Right cardiac atrium (tissue), 5 donors: ENCODE results near the gene CUTA. TPM values are rescaled to one million over a fixed set of nuclear protein-coding genes. Genes with fewer than 3 reads are reported as not detected.
A peak's percentile ranks its signal among the peaks of the same experiment; 100 is the strongest.

Source experiments
- ATAC-seq, 2 donors: fragments of 200-7000 bp; cut with Tn5 transposase; one replicate each; pipeline versions ENCODE4 v1.8.0 to v1.9.1; 2020; ENCODE audit warnings: moderate library complexity in 2 of 2, mild to moderate bottlenecking in 1 of 2
- DNase-seq, 3 donors: peaks; one replicate each; pipeline ENCODE4 v3.0.0-alpha.2; 2020
- H3K27ac ChIP-seq: one replicate; pipeline ENCODE4 v1.5.1; 2013; ENCODE audit warnings: mild to moderate bottlenecking, low read length, control low read depth, moderate library complexity
- H3K27me3 ChIP-seq: one replicate; pipeline ENCODE4 v1.6.1; 2013; ENCODE audit not compliant: control insufficient read depth, insufficient read depth
- H3K4me1 ChIP-seq: one replicate; pipeline ENCODE4 v1.6.1; 2013; ENCODE audit warnings: low read length; ENCODE audit not compliant: control insufficient read depth, insufficient read depth
- H3K4me3 ChIP-seq: one replicate; pipeline ENCODE4 v1.5.1; 2013; ENCODE audit warnings: low read length, control low read depth
- H3K9me3 ChIP-seq: one replicate; pipeline ENCODE4 v1.6.1; 2013; ENCODE audit warnings: low read length; ENCODE audit not compliant: control insufficient read depth
- WGBS: extraction: QIAGEN DNeasy Blood & Tissue Kit; methylation state at CpG from one replicate; pipeline ENCODE4 v1.1.7; 2013; 5-methylcytosine and 5-hydroxymethylcytosine counted together
- intact Hi-C, 4 donors: fragments of 100-400 bp; cut with DNase I; formaldehyde crosslinking; loops; one replicate each; pipeline versions ENCODE4 v1.11.0 to v1.14.0; 2022 to 2023
- polyA plus RNA-seq: library from polyadenylated mRNA; stranded (reverse); fragments of 200-250 nt; gene quantifications from one replicate; pipeline ENCODE4 v1.2.3, GENCODE V29; 2013
- total RNA-seq, 4 donors: library from RNA; stranded (reverse); fragmentation: NEBNext Ultra II Directional; extraction: Animal tissue kit (Norgen Biotek cat#: 25700); gene quantifications; one replicate each; pipeline ENCODE4 v1.2.1, GENCODE V29; 2021
- donor health status: healthy with polysubstance abuse.
- donor health status: DM: no; HTN: yes; CAD: no.
- donor health status: DM: no; HTN: no; CAD: no.
- donor health status: DM: no; HTN: yes; CAD: no; lungs with severe emphysema.
- donor health status: DM: yes; HTN: yes; CAD: no.

Gene CUTA
- total and polyA plus RNA-seq, 5 donors, result 128 to 177 (median 134) TPM

DNA sequence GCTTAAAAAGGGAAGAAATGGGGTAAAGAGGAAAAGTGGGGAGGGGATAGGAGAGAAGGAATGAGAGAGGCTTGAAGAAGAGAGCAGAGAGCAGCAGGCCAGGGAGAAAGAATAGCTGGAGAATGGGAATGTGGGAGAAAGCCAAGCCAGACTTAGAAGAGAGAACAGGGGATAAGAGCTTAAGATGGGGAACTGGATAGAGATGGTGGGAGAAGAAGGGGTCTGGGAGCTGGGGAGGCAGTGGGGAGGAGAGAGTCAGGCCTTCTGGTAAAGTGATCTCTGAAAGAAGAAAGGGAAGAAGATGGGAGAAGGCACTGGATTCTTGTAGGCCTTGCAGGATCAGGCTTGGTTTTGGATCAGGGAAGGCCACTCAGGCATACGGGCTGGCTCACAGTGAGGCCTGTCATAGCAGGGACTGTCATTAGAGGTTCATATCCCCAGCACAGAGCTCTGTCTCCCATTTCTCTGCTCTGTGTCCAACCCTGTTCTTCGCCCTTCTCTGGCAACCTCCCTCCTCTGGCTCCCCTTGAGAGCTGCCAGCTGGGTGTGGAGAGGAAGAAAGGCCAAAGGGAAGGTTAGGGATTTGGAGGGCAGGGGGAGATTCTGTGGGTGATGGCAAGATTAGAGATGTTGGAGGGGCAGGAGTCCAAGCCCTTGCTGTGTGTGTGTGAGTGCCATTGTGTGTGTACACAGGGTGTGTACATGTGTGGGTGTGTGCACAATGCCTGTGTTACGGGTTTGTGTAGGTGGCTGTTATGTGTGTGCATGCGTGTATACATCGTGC, 11.3 kb upstream of the CUTA start:
- WGBS, result 60% methylated on average over 5 of the region's 5 CpGs
- intact Hi-C loops, result loop anchor here in 1 of 4 donors (10.0 kb wide), 1 partner anchor 146 kb away; no protein-coding TSS in a partner anchor
- ATAC-seq (no peak), DNase-seq (peak in 1 of 3 donors; percentile 34)
- Histone ChIP-seq H3K27ac (peak overlapping the region; percentile 43), H3K27me3 (no peaks in the 10 kb centered on the region), H3K9me3 (no peaks in the 10 kb centered on the region), H3K4me1 (peaks cover 17% of the 10 kb centered on the region), H3K4me3 (no peak overlapping the region)

DNA sequence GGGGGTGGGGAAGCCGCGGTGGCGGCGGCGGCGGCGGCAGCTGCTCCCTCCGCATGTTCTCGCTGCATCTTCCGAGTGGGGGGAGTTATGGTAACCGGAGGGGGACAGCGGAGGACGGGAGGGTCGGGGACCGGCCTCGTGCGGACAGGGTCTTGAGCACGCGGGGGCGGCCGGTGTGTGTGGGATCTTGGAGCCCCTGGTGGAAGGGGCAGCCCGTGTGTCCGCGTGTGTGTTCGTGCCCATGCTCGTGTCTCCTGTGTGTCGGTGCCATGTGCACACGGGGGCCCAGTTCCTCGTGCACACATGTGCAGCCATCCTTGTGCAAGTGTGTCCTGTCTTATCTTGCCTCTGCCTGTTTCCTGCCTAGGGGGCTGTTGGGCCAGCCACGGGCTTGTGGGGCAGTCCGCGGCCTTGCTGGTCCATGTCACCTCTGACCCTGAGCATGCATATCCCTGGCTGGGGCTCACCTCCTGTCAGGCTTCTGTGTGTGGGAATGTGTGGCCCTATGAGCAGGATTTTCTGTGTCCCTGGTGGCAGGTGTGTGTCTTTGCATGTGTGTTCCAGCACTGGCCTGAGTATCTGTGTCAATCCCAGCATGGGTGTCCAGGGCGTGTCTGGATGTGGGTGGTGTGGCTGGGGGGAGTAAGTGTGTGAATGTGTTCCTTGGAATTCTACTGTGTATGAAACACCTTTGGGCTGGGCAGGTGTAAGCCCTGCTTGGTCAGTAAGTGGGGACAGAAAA, 10.5 kb upstream of the CUTA start:
- no peaks in the 10 kb centered on the region for H3K9me3 ChIP-seq
- intact Hi-C loops, result loop anchor here in 1 of 4 donors (10.0 kb wide), 1 partner anchor 146 kb away; no protein-coding TSS in a partner anchor
- ATAC-seq (no peak), DNase-seq (peak in 1 of 3 donors; percentile 68)
- WGBS, result 5% methylated on average over 33 of the region's 33 CpGs
- H3K27ac ChIP-seq, result peak overlapping the region; percentile 1
- H3K4me1 ChIP-seq, result peaks cover 17% of the 10 kb centered on the region
- peak overlapping the region; percentile 72 for H3K4me3 ChIP-seq
- H3K27me3 ChIP-seq, result no peaks in the 10 kb centered on the region

GRCh38 chr6:33427585-33428223, 9.8 kb upstream of the CUTA start:
- Histone ChIP-seq H3K9me3 (no peaks in the 10 kb centered on the region), H3K4me3 (peak overlapping the region; percentile 72), H3K27me3 (no peaks in the 10 kb centered on the region), H3K4me1 (peaks cover 14% of the 10 kb centered on the region), H3K27ac (peak overlapping the region; percentile 16)
- ATAC-seq, result no peak
- intact Hi-C loops, result loop anchor here in 1 of 4 donors (10.0 kb wide), 1 partner anchor 147 kb away; no protein-coding TSS in a partner anchor
- peak; percentile 61 to 87 (median 84) for DNase-seq
- WGBS, result under 1% methylated on average over 66 of the region's 79 CpGs

DNA sequence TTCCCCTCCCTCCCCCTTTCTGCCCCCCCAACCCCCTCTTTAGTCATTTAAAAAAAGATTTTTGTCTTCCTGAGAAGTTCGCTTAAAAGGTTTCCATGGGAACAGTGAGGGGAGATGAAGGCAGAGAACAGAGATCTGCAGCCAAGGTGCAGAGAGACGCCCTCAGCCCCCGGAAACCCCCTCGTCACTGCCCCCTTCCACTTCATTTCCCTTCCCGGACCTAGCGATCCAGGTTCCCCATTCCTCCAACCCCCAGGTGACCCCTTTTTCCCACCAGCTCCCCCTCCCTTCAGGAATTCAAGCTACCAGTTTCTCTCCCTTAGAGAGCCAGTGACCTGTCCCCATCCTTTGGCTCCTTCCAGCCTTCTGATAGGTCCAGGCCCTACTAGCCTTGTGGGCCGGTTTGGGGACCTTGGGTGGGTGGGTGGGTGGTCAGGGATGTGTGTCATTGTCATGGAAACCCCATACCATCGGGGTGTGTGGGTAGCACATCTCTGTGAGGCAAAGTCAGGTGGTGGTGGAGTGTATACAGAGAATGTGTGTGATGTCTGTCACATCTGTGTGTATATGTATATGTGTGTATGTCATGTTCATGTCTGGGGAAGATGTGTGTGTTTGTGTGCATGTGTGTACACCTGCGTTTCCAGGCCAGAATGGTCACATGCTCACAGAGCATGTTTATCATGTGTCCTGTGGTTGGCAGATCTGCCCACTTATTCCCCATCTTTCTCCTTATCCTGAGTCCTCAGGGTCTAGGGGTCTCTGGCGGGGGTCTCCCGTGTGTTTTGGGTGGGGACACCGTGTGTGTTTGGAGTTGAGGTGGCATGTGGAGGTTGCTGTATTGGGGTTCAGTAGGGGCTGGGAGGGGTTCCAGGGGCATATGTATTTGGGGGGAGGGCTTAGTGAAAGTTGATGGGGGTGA, 8.9 kb upstream of the CUTA start:
- H3K27ac ChIP-seq, result peak overlapping the region; percentile 16
- H3K27me3 ChIP-seq, result no peaks in the 10 kb centered on the region
- H3K4me3 ChIP-seq, result peak overlapping the region; percentile 72
- intact Hi-C loops, result loop anchor here in 1 of 4 donors (10.0 kb wide), 1 partner anchor 148 kb away; no protein-coding TSS in a partner anchor
- DNase-seq (no peak), ATAC-seq (no peak)
- WGBS, result 14% methylated on average over 12 of the region's 12 CpGs
- H3K9me3 ChIP-seq, result no peaks in the 10 kb centered on the region
- peaks cover 14% of the 10 kb centered on the region for H3K4me1 ChIP-seq

DNA sequence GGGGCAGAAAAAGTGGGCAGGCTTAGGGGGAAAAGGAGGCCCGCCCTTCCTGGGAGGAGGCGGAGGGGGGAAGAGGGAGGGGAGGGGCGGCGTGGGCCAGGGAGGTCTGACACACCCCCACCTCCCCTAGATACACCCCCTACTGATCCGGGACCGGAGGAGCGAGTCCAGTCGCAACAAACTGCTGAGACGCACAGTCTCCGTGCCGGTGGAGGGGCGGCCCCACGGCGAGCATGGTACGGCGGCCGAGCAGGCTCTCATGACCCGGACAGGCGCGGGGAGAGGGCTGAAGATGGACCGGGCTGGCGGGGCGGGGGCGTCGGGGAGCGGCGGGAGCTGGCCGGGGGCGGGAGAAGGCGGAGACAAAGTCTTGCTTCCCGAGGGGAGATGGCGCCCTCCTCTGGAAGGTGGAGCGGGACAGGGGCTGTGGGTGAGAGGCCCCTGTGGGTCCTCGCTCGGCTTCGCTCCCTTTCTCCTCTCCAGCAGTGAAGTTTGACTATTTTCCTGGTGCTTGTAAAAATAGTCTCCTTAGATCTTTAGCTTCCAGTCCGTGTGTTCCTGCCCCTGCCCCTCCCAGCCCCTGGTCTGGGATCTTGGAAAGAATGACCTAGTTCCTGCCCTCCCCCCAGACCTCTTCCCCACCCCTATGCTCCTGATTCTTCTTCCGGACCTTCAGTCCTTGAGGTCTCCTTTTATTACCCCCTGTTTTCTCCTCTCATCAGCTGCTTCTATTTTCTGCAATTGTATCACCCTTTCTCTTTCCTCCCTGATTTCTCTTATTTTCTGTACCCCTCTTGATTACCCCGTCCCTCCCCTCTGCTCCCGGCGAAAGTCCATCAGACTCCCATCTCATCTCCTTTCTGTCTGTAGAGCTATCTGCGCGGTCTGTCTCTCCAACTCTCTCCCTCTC, 8.0 kb upstream of the CUTA start:
- DNase-seq (peak; percentile 89 to 95 (median 93)), ATAC-seq (peak; percentile 85 to 89)
- Histone ChIP-seq H3K9me3 (no peaks in the 10 kb centered on the region), H3K27ac (peak overlapping the region; percentile 97), H3K27me3 (no peaks in the 10 kb centered on the region), H3K4me1 (peaks cover 14% of the 10 kb centered on the region), H3K4me3 (peak overlapping the region; percentile 62)
- intact Hi-C loops, result loop anchor here in 1 of 4 donors (10.0 kb wide), 1 partner anchor 149 kb away; no protein-coding TSS in a partner anchor
- WGBS, result 2% methylated on average over 43 of the region's 43 CpGs

DNA sequence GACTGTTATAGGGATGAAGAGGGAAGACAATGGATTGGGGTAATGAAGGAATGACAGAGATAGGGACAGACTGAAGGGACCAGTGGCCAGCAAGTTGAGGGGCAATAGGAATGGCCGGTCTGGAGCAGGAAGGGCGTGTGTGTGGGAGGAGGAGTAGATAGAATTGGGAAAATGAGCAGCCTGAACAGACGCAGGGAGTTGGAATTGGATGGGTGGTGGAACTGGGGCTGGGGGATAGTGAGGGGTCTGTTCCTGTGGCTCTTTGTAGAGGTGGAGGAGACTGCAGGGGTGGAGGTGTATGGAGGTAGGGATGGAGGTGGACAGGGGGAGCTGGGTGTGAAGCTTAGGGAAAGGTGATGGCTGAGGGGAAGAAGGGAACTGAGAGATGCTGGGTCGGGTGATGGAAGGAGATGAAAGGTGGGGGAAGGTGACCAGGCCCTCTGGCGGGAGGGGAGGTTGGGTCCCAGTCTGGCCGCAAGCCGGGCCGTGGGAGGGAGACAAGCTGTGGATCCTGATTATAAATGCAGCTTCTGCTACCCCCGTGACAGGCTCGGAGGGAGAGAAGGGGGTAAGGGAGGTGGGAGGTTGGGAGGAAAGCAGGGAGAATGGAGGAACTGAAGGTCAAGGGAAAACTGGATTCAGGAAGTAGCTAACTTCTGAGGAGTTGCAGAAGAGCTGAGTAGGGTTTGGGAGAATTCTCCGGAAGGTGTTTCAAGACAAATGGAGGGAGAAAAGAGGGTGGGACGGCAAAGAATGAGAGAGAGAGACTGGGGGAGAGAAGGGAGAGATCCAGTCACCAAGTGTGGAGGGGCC, 7.2 kb upstream of the CUTA start:
- peak overlapping the region; percentile 97 for H3K27ac ChIP-seq
- H3K4me3 ChIP-seq, result peak overlapping the region; percentile 62
- H3K4me1 ChIP-seq, result peaks cover 14% of the 10 kb centered on the region
- intact Hi-C loops, result loop anchor here in 1 of 4 donors (10.0 kb wide), 1 partner anchor 150 kb away; no protein-coding TSS in a partner anchor
- 14% methylated on average over 12 of the region's 12 CpGs for WGBS
- no peaks in the 10 kb centered on the region for H3K9me3 ChIP-seq
- H3K27me3 ChIP-seq, result no peaks in the 10 kb centered on the region
- DNase-seq, result no peak
- ATAC-seq, result peak in 1 of 2 donors; percentile 0

DNA sequence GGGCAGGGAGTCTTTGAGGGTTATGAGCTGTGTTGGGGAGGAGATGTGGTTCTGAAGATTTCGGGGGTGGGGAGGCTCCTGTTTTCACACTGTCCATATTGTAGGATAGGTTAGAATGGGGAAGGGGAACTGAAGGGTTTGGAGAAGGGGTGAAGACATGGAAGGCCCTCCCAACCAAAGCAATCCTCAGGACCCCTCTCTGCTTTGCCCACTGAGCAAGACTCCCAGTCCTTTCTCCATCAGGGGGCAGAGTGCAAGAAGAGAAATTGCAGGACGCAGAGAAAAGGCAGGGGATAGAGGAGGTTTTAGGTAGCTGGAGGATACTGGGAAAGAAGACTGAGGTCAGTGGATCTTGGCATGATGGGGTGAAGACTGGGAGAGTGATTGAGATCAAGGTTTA, 5.9 kb upstream of the CUTA start:
- Histone ChIP-seq H3K4me3 (no peak overlapping the region), H3K27me3 (no peaks in the 10 kb centered on the region), H3K27ac (no peak overlapping the region), H3K4me1 (peaks cover 13% of the 10 kb centered on the region), H3K9me3 (no peaks in the 10 kb centered on the region)
- DNase-seq, result no peak
- WGBS, result 96% methylated on average over 2 of the region's 2 CpGs
- intact Hi-C loops, result loop anchor here in 1 of 4 donors (10.0 kb wide), 1 partner anchor 151 kb away; no protein-coding TSS in a partner anchor
- ATAC-seq, result no peak

- no peaks in the 10 kb centered on the region for H3K9me3 ChIP-seq
- no peak overlapping the region for H3K4me3 ChIP-seq
- H3K4me1 ChIP-seq, result peaks cover 18% of the 10 kb centered on the region
- intact Hi-C loops, result loop anchor here in 1 of 4 donors (10.0 kb wide), 1 partner anchor 154 kb away; no protein-coding TSS in a partner anchor
- WGBS, result 71% methylated on average over 2 of the region's 2 CpGs
- ATAC-seq (no peak), DNase-seq (no peak)
- no peaks in the 10 kb centered on the region for H3K27me3 ChIP-seq
- no peak overlapping the region for H3K27ac ChIP-seq
Measured at GRCh38 chr6:33421344-33421643, 3.4 kb upstream of the CUTA start.
